ENCODE results near the gene RABGAP1L.
"Not testable (repeated sequence)": the region's sequence is repeated elsewhere in the genome, so short reads cannot be mapped to it uniquely, and the experiment has no call there.

The RABGAP1L gene

DNA sequence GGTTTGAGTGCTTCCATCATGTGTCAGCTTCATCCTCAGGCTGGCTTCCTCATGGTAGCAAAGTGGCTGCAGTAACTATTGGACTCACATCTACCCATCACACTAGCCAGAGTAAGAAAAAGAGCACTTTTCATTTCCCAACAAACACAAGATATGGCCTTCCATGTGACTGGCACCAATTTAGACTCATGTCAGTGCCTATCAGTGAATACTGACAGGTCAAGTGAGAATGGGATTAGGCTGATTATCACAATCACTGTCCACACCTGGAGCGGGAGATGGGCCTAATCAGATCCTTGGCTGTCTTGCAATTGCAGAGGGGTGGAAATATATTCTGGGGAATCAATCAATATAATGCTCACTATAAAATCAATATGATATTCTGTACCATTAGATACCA is 2.9 kb upstream of the RABGAP1L start:
- no peak for DNase-seq

DNA sequence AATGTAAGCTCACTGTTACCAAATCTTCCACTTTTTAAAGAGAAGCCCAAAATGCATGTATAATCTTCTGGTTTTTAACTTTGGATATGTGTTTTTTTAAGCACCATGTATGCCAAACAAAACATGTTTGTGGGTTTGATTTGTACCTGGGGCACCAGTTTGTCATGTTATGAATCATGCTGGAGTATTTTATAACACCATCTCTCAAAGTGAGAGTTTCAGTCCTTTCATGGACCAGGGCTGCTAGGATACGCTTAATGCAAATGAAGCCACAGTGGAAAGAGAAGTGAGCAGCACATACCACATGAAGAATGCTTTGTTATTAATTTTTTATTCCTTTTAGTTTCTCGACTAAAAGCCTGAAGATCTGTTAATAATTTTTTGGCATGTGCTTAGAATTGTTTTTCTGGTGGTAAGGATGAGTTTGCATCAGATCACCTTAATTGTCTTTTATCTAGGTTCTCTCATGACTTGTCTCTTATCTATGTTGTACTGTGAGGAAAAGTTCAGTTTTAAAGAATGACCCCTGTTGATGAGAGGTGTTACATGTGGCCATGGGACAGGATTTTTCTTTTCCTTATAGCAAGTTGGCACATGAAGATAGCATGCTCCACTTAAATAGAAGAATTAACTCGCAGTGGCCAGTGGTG is 2.0 kb upstream of the RABGAP1L start:
- no peak for DNase-seq

DNA sequence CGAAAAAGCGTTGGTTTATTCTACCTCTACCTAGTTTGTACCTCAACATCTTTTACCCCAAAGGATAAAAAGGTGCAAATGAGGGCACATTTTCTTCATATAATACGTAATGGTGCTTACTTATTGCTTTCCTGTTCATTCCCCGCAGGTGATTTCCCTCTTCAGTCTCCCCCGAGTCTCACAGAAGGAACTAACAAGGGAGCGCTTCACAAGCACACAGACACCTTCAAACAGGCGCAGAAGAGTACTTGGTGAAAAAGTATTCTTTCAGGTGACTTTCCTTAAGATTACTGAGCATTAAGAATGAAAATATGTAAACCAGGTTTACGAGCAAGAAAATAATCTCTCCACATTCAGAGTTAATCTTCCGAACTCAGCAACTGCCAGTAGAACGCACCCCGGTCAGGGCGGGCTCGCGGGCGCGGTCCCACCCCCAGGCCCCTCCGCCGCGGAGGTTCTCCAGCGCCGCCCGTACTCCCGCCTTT is 511 bp upstream of the RABGAP1L start:
- no peak for DNase-seq

DNA sequence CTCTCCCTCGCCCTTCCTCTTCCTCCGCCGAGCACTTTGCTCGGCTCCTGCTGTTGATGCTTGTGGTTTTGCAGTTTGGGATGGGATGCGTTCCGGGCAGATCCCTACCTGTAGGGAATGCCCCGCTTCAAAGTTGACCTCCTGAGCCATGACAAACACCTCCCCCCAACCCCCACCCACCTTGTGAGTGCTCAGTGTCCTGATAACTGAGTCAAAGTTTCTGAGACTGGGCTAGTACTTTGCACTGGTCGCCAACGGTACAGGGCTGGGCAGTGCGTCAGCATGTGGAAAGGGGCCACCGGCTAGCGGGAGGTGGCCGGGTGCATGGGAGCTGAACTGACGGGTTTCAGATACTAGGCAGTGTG is 771 bp downstream of the RABGAP1L start:
- DNase-seq = peak; percentile 11

DNA sequence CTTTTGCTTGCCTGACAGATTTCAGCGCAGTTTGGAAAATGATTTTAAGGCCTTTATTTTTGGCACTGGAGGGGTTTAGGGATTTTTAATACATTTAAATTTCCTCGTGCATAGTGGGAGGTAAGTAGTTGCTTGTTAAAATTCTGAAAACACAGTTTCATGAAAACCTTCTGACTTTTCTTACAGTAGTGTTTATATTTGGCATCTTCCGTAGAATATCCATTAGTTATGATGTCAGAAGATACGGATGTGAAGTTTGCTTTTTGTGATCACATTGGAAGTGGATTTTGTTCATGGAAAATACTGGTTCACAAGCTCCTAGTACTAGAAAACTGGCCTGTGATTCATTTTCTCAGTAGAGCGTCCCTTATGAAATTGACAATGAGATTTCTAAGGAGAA is 1.3 kb downstream of the RABGAP1L start:
- no peak for DNase-seq

DNA sequence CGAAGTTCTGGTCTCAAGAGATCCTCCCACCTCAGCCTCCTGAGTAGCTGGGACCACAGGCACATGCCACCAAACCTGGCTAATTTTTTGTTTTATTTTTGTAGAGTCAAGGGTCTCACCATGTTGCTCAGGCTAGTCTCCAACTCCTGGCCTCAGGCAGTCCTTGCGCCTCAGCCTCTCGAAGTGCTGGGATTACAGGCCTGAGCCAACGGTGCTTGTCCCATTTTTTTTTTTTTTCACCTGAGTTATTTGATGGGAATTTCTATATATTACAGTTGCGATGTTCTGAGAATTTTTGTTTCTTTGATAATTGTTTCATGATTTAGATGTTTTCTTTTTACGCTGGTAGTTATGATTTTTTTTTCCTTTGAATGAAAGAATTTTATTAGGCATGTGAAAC is 2.5 kb downstream of the RABGAP1L start:
- DNase-seq = no peak

DNA sequence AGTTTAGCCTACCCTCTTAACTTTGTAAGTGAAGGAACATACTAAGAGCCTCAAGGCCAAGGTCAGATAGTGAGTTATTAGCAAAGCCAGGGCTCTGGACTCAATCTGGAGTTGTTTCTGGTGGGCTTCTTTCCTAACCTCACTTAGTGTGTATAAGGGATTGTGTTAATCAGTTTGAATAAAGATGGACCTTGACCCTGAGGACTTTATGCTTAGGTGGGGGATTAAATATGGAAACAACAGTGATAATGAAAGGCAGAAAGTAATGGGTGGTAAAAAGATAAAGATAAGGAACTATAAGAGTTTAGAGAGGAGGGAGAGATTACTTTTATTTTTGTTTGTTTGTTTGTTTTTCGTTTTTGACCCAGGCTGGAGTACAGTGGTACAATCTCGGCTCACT is 5.5 kb downstream of the RABGAP1L start:
- no peak for DNase-seq

DNA sequence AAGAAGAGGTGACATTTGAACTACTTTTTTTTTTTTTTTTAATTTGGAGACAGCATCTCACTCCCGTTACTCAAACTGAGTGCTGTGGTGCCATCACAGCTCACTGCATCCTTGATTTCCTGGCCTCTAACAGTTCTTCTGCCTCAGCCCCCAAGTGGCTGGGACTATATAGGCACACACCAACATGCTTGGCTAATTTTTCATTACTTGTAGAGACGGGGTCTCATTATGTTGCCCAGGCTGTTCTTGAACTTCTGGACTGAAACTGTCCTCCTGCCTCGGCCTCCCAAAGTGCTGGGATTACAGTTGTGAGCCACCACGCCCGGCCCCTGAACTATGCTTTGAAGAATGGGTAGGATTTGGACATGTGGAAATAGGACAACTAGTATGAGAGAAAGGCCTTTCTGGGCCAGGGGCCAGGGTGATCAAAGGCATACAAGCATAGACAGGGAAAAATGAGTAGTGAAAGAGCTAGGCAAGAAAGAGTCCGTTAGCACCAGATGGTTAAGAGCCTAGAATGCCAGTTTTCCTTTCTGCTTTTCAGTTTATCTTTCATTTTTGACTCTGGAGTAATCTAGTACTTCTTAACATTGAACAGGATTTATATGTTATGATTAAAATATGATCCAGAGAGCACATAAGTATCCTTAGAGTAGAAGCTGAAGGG is 6.3 kb downstream of the RABGAP1L start:
- DNase-seq = no peak

DNA sequence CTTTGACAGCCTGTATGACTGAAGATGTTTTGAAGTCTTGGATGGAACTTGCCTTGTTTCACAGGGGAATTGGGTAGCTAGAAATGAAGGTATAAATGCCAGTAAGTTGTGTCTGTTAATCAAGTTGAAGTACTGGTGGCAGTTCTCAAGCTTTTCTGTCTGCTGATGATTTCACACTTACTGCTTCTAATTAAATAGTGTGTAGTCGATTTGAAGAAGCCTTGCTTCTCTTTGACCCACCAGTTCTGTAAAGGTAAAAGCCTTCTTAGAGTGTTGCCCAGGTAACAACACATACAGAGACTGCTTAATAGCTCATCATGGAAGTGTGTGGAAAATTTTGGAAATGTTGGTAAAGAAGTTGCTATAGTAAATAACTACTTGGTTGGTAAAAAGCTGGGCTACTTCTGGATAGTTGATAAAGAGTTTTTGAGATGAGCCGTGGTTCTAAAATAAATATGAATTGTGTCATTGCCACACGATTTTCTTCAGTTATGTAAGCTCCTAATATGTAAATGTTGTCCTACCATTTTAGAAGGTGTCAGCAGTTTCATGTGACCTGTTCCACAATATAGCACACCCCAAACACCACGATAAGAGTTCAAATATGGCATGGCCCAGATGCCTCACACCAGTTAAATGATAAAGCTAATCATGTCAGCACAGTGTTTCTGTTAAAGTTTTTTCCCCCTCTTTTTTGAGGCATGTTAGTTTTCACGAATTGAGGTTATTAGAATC is 7.4 kb downstream of the RABGAP1L start:
- DNase-seq = no peak

DNA sequence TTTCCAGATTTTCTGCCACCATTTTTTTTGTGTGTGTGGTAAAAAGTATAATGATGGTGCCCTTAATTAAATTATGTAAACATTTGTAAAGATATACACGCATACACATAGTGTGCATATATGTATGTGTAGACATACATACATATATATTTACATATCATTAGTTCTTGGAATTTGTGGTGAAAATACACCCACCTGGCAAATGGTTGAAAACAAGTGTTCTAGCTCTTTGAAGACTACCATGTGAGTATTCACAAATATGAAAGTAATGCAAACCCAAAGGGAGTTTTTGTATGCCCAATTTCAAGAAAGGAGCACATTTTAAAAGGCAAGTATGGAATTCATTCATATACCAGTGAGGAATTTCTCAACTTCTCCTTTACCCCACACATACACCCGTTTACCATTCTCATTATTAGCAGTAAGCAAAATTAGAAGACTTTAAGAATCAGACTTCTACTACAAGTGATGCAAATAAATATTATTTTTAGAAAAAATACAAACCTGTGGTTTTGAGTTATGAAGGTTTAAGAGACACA is 8.0 kb downstream of the RABGAP1L start:
- no peak for DNase-seq

DNA sequence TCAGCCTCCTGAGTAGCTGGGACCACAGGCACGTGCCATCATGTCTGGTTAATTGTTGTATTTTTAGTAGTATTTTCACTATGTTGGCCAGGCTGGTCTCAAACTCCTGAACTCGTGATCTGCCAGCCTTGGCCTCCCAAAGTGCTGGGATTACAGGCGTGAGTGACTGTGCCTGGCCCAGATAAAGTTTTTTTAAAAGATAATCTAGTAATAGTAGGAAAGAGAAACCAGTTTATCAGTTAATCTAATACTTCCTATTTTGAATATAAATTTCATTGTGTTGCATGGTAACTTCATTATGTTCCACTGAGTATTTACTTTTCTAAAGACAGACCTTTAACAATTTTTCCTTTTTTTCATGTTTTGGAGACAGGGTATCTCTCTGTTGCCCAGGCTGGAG is 10.0 kb downstream of the RABGAP1L start:
- DNase-seq = no peak

DNA sequence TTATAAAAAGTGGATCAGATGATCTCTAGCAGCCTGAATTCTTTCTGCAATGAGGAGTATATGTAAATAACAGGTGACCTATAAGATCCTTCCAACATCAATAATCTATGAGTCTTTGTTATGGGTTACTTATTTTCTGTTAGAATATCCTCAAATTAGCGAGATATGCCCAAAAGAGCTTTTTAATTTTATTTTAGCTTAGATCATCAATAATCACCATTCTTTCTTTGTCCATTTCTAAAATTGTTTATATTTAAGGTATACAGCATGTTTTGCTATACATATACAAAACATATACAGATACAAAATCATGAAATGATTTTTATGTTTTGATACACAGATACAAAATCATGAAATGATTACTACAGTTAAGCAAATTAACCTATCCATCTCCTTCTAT is 11.8 kb downstream of the RABGAP1L start:
- no peak for DNase-seq

DNA sequence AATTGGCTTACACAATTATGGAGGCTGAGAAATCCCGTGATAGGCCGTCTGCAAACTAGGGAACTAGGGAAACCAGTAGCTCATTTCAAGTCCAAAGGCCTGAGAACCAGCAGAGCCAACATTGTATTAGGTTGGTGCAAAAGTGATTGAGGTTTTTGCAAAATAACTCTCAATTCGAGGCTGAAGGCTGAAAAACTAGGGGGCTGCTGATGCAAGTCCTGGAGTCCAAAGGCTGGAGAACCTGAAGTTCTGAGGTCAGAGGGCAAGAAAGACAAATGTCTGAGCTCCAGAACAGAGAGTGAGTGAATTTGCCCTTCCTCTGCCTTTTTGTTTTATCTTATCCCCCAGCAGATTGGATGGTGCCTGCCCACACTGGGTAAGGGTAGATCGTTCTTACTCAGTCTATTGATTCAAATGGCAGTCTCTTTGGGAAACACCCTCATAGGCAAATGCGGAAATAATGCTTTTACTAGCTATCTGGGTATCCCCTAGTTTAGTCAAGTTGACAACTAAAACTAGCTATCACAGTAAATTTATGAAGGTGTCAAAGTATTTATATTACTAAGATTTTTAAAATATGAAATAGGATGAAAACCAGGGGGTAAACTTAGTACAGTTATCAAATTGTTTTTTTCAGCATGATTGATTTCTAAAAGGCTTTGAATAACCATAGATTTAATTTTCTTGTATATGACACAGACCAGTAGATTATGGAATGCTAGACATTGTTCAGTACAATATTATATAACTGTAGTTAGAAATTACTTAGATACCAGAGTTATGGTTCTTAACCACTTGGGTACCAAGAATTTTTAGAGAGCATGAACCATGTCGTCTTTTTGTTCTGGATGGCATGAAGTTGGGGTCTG is 15.4 kb downstream of the RABGAP1L start:
- DNase-seq = no peak

DNA sequence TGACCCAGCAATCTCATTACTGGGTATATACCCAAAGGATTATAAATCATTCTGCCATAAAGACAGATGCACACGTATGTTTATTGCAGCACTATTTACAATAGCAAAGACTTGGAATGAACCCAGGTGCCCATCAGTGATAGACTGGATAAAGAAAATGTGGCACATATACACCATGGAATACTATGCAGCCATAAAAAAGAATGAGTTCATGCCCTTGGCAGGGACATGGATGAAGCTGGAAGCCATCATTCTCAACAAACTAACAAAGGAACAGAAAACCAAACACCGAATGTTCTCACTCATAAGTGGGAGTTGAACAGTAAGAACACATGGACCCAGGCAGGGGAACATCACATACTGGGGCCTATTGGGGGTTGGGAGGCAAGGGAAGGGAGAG is 19.1 kb downstream of the RABGAP1L start:
- not testable (repeated sequence) for DNase-seq

DNA sequence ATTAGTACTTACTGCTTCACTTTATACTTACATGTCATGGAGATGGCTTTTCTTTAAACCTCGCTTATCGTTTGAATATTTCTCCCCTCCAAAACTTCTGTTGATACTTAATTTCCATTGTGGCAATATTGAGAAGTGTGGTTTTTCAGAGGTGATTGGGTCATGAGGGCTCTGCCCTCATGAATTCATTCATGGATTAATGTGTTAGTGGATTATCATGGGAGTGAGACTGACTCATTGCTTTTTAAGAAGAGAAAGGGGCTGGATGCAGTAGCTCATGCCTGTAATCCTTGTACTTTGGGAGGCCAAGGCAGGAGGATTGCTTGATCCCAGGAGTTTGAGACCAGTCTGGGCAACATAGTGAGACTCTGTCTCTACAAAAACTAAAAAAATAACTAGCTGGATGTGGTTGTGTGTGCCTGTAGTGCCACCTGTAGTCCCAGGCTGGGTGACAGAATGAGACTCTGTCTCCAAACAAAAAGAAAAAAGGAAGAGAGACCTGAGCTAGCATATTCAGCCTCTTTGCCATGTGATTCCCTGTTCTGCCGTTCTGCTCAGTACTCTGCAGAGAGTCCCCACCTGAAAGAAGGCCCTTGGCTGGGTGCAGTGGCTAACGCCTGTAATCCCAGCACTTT is 30.2 kb downstream of the RABGAP1L start:
- DNase-seq = no peak

DNA sequence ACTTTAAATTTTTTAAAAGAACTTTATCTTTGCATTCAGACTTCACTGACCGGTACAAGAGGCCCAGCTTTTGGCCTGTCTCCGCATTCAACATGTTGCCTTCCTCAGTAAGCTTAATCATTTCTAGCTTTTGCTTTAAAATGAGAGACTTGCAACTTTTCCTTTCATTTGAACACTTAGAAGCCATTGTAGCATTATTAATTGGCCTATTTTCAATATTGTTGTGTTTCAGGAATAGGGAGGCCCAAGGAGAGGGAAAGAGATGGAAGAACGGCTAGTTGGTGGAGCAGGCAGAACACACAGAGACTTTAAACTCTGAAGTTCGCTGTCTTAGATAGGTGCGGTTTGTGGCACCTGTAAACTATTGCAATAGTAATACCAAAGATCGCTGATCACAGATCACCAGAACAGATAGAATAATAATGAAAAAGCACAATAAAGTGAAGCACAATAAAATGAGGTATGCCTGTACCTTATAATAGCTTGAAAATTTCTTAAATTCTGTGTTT is 31.4 kb downstream of the RABGAP1L start:
- no peak for DNase-seq

DNA sequence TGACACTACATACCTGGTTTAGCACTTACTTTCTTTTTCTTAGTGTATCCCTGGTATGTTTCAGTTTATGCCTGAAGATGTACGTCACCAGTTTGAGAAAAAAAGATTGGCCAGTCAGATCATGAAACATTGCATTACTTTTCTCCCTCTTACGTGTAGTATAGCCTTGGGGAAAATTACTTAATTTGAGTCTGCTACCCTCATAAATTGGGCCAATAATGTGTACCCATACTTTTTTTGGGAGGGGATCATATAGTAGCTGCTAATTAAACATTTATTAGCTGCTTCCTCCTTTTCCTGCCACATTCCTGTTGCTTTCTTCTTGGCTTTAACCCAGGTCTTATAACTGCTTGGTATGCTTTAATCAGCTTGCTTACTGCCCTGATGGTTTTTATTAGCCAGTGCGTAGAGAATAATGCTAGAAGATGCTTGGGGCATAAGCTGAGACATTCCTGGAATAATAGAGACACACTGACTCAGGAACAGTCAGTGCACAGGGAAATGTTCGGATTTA is 32.1 kb downstream of the RABGAP1L start:
- no peak for DNase-seq

DNA sequence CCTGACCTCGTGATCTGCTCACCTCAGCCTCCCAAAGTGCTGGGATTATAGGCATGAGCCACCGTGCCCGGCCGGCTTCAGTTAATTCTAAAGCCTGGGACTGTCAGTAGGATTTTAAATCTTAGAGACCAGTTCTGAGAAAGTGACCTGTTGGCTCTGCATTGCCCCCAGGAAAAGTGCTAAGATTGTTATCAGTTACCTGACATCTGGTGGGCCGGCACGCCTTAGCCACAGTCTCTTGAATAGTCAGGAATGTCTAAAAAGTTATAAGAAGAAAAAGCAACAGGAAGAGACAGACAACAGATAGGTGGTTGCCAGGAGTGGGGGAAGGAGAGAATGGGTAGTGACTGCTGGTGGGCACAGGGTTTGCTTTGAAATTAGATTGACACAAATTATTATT is 35.1 kb downstream of the RABGAP1L start:
- no peak for DNase-seq

DNA sequence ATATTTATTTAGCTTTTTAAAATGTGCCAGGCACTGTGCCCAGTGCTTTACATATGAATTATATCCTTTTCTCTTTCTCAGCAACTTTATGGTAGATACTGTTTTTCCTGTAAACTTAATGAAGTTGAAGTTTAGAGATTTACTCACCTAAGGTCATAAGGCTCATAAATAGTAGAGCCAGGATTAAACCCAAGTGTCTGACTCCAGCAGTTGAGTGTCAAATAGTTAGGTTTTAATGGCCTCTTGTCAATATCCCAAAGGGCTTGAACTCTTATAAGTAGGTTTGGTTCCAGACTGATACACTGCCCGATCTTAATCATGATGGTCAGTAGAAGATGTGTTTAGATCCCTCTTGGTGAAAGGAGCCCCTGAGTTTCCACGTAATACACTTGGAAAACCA is 37.8 kb downstream of the RABGAP1L start:
- DNase-seq = no peak

DNA sequence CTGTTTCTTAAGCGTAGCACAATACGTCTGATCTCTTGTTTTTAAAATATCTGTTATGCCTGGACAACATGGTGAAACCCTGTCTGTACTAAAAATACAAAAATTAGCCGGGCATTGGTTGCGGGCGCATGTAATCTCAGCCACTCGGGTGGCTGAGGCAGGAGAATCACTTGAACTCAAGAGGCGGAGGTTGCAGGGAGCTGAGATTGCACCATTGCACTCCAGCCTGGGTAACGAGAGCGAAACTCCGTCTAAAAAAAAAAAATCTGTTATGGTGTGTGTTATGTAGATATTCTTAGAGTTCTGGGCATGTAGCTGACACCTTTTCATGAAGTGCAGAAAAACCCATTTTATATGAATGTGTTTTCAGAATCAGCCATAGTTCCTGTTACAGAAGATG is 38.2 kb downstream of the RABGAP1L start:
- no peak for DNase-seq

DNA sequence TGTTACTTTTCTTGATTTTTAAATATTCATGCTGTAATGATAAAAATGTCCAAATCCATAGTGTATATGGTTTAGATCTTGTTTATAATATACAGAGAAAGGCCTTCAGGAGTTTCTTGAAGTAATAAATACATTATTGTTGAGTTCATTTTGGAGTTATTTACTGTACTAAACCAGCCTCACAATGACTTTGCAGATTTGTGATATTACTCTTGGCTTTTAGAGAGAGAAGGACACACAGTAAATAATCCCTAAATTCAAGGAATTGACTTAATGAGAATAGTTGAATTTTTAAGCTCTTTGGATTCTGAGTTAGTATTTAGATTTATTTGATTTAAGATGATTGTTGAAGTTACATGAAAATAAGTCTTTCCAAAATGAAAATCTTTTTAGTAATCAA is 38.9 kb downstream of the RABGAP1L start:
- DNase-seq = no peak

DNA sequence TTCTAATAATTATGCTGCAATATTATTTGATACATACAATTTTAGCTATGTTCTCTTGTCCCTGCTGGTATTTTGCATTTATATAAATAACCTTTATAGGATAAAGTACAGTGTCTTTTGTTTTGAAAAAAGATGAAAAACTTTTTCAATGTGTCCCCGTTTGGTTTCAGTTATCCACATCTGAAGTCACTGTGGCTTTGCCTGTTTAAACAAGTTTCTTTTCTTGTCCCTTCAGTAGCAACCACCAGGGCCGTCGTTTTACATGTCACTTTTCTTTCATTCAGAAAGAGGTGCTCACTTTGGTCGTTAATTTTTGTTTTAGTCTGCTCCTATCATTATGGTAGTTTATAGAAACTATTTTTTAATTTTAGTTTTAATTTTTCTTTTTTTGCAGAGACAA is 41.4 kb downstream of the RABGAP1L start:
- DNase-seq = no peak

All from stimulated activated CD4-positive, alpha-beta T cell treated with anti-CD3 and anti-CD28 coated beads, Interleukin-12 subunit alpha, Interleukin-12 subunit beta, amount 100 ng/mL, for 4 hours (primary cell).